Neural crest cell (in vitro differentiated cells): Measurements from ENCODE around the gene PRR18. TPM values are rescaled to one million over a fixed set of nuclear protein-coding genes. Genes with fewer than 3 reads are reported as not detected.

Experiments
- DNase-seq: peaks from one replicate; pipeline ENCODE4 v3.0.0; 2021; ENCODE audit warnings: low read depth, mixed read lengths, low spot score
- H3K27ac Mint-ChIP-seq: one replicate; pipeline ENCODE4 v1.8.0; 2021; ENCODE audit warnings: mild to moderate bottlenecking, mixed read lengths; ENCODE audit not compliant: unreplicated experiment
- H3K27me3 Mint-ChIP-seq: 2 replicates; pipeline ENCODE4 v1.8.0; 2021; ENCODE audit warnings: low read depth, mild to moderate bottlenecking, mixed read lengths
- H3K36me3 Mint-ChIP-seq: 2 replicates; pipeline ENCODE4 v1.8.0; 2021; ENCODE audit warnings: low read depth, mild to moderate bottlenecking, mixed read lengths
- H3K4me1 Mint-ChIP-seq: 2 replicates; pipeline ENCODE4 v1.8.0; 2021; ENCODE audit warnings: mixed read lengths
- H3K4me3 Mint-ChIP-seq: one replicate; pipeline ENCODE4 v1.8.0; 2021; ENCODE audit warnings: mild to moderate bottlenecking, mixed read lengths
- H3K9me3 Mint-ChIP-seq: 2 replicates; pipeline ENCODE4 v1.8.0; 2021; ENCODE audit warnings: mixed read lengths
- total RNA-seq: library from RNA; stranded (reverse); gene quantifications from 2 replicates; pipeline ENCODE4 v1.2.1, GENCODE V29; 2021
- TF ChIP-seq, protein P1 (sequence below): fragments of 200-600 bp; sonication (generic); conservative IDR thresholded peaks from 2 replicates; pipeline ENCODE4 v1.5.0; 2021; ENCODE audit warnings: antibody characterized with exemption, mild to moderate bottlenecking

Gene PRR18
- total RNA-seq, 1 donor from 2014 or later = 0.35 TPM

- H3K27ac Mint-ChIP-seq = no peak overlapping the region
- H3K27me3 Mint-ChIP-seq = peaks cover 28% of the 10 kb centered on the region
- DNase-seq = no peak
- no peaks in the 10 kb centered on the region for H3K9me3 Mint-ChIP-seq
- H3K4me3 Mint-ChIP-seq = no peak overlapping the region
- TF ChIP-seq, protein P1, sequence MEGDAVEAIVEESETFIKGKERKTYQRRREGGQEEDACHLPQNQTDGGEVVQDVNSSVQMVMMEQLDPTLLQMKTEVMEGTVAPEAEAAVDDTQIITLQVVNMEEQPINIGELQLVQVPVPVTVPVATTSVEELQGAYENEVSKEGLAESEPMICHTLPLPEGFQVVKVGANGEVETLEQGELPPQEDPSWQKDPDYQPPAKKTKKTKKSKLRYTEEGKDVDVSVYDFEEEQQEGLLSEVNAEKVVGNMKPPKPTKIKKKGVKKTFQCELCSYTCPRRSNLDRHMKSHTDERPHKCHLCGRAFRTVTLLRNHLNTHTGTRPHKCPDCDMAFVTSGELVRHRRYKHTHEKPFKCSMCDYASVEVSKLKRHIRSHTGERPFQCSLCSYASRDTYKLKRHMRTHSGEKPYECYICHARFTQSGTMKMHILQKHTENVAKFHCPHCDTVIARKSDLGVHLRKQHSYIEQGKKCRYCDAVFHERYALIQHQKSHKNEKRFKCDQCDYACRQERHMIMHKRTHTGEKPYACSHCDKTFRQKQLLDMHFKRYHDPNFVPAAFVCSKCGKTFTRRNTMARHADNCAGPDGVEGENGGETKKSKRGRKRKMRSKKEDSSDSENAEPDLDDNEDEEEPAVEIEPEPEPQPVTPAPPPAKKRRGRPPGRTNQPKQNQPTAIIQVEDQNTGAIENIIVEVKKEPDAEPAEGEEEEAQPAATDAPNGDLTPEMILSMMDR = no peak
- no peaks in the 10 kb centered on the region for H3K36me3 Mint-ChIP-seq
- H3K4me1 Mint-ChIP-seq = peaks cover 10% of the 10 kb centered on the region
Observed at GRCh38 chr6:166278579-166279392, 29.4 kb downstream of the PRR18 start.

DNA sequence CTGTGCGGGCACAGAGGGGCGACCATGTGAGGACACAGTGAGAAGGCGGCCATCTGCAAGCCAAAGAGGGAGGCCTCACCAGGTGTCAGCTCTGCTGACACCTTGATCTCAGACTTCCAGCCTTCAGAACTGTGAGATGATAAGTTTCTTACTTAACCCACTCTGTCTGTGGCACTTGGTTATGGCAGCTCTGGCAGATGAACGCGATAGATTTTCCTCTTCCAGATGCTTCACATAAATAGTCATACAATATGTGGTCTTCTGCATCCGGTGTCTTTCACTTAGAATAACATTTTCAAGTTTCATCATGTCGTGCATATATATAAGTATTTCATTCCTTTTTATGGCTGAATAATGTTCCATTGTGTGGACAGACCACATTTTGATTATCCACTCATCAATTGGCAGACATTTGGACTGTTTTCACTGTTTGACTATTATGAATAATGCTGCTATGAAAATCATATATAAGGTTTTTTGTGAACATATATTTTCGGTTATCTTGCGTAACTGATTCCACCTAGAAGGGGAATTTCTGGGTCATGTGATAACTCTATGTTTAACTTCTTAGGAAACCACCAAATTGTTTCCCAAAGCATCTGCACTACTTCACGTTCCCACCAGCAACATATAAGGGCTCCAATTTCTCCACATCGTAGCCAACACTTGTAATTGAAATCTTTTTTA is 30.2 kb downstream of the PRR18 start:
- H3K4me3 Mint-ChIP-seq = no peak overlapping the region
- H3K4me1 Mint-ChIP-seq = peaks cover 10% of the 10 kb centered on the region
- TF ChIP-seq, protein P1 = no peak
- no peaks in the 10 kb centered on the region for H3K9me3 Mint-ChIP-seq
- no peaks in the 10 kb centered on the region for H3K36me3 Mint-ChIP-seq
- DNase-seq = no peak
- peaks cover 30% of the 10 kb centered on the region for H3K27me3 Mint-ChIP-seq
- no peak overlapping the region for H3K27ac Mint-ChIP-seq

DNA sequence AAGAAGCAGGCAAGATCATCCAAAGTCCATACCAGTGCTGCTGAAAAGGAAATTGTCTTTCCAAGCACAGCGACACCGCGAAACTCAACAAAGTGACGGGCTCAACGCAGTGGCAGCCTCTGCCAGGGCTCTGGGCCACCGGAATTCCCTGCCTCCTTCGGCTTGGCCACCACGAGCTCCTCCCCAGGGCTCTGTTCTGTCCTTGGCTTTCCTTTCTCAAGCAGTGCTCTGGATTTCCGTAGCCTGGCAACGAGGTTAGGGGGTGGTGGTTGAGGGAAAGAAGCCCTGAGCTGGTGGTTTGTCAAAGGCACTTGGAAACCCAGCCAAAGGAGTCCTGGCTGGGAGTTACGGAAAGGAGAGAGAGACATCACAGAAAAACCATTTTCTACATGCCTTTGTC is 31.2 kb downstream of the PRR18 start:
- Mint-ChIP-seq H3K4me1 (peaks cover 10% of the 10 kb centered on the region), H3K27me3 (peaks cover 27% of the 10 kb centered on the region), H3K9me3 (no peaks in the 10 kb centered on the region), H3K27ac (no peak overlapping the region), H3K36me3 (no peaks in the 10 kb centered on the region), H3K4me3 (no peak overlapping the region)
- TF ChIP-seq, protein P1 = no peak
- DNase-seq = no peak

DNA sequence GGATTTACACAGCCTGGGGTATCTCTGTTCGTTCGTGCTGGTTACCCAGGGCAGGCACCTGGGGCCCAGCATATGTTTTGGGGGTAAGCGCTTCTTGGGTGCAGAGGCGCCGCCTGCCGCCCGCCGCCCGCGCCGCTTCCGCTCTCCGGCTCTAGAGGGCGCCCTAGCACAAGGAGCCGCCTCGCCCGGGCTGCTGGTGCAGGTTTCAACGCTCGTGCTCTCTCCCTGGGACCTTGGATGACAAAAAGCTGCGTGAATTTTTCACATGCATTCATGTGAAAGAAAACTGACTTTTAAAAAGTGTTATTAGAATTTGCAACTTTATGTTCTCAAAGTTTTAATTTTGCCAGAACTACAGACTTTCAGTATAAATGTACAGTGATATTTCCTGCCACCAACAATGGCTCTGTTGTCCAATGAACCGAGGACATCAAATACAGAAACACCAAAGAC is 32.5 kb downstream of the PRR18 start:
- peak; percentile 88 for DNase-seq

GRCh38 chr6:166274739-166275370 is 33.3 kb downstream of the PRR18 start:
- H3K4me3 Mint-ChIP-seq = no peak overlapping the region

More for the DNA sequence above, 32.5 kb downstream of the PRR18 start:
- H3K27ac Mint-ChIP-seq = no peak overlapping the region
- no peaks in the 10 kb centered on the region for H3K36me3 Mint-ChIP-seq
- TF ChIP-seq, protein P1 = peak; percentile 99
- no peak overlapping the region for H3K4me3 Mint-ChIP-seq
- H3K27me3 Mint-ChIP-seq = peaks cover 25% of the 10 kb centered on the region
- H3K9me3 Mint-ChIP-seq = no peaks in the 10 kb centered on the region
- peaks cover 10% of the 10 kb centered on the region for H3K4me1 Mint-ChIP-seq

More at GRCh38 chr6:166274739-166275370, 33.3 kb downstream of the PRR18 start:
- Mint-ChIP-seq H3K9me3 (no peaks in the 10 kb centered on the region), H3K36me3 (no peaks in the 10 kb centered on the region), H3K4me1 (peaks cover 10% of the 10 kb centered on the region), H3K27ac (no peak overlapping the region), H3K27me3 (peaks cover 21% of the 10 kb centered on the region)
- TF ChIP-seq, protein P1 = no peak
- DNase-seq = no peak
